ENCODE measurements around the gene MCM3.

MCM3 gene

DNA sequence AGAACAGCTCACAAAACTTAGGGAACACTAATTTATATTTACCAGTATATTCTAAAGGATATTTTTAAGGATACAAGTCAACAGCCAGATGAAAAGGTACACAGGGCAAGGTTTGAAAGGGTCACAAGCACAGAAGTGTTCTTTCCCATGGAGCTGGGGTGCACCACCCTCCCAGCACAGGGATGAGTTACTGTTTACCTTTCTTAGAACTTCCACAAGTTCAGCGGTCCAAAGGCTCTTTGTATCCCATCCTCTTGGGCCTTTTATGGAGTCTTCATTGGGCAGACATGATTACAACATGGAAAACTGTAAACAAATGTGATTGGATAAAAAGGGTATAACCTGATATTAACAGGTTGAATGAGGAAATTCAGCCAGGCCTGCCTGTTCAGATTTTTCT lies 39.1 kb downstream of the MCM3 start:
- DNase-seq, result no peak

- no peak for DNase-seq
Measured at GRCh38 chr6:52244400-52244799, 40.1 kb downstream of the MCM3 start, which contains the start of gene IL17F. TSS of gene IL17F (minus strand) at chr6:52244500. CDS start at chr6:52244429, 71 bp downstream.

- DNase-seq, result peak; percentile 92
Measured at GRCh38 chr6:52243282-52243893, 41.2 kb downstream of the MCM3 start.

DNA sequence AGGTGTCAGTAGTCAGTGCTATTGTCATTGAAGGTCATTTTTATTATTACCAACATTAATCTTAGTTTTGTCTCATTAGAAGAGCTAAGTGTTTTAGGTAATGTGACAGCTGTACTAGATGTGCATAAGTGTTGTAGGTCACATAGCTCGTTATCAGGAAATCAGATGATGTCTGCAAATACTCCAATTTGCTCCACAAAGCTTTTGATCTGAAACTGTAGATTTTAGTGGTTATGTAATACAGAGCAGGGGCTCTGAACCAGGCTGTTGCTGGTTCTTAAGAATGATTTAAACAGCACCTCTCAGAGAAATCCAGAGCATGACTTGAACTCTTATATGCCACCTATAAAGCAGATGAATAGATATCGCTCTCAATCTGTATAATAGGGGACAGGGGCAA lies 42.7 kb downstream of the MCM3 start:
- no peak for DNase-seq

GRCh38 chr6:52233975-52234823 lies 50.3 kb downstream of the MCM3 start:
- peak; percentile 85 for DNase-seq

DNA sequence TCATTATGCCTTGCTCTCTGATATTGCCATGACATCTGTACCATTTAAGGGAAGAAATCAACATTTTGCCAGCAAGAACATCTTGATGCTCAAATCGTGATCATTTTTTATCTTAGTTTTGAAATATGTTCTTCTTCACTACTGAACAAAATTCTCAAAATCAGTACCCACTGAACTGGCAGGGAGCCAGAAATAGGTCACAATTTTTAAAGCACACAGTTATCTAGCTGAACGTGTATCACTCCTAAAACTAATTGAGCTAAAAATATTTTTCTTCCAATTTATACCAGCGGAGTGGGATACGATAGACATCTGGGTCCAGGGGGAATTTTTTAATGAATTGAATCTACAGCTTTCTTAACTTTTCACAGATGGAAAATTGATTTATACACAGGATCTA lies 51.5 kb downstream of the MCM3 start:
- no peak for DNase-seq

DNA sequence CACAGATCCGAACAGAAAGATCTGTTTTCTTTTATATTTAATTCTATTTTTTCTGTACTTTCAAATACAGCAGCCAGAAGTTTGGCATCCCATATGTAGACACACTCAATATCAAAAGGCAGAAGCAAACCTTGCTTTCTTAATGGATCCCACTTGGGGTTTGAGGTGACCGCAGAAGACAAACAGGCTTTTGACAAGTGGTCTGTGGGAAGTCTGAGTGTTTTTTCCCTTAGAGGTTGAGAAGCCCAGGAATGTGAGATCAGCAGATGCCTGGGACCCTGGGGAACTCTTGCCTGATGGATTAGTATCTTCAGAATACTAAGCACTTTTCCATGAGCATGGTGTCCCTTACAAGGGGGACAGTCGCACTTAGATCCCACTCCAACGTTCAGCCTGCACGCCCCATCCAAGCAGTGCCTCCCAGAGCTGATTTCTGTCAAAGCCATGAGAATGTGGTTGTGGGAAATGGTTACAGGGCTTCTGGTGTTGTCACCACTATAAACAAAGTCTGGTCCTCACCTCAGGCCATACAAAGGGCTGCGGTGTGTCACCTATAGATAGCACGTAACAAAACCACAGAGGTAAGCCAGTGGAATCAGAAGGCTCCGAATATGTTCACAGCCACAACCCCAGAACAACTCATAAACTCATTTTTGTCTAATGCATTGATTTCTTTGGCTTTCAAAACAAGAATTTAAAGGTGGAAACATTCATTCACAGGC lies 53.0 kb downstream of the MCM3 start:
- no peak for DNase-seq

DNA sequence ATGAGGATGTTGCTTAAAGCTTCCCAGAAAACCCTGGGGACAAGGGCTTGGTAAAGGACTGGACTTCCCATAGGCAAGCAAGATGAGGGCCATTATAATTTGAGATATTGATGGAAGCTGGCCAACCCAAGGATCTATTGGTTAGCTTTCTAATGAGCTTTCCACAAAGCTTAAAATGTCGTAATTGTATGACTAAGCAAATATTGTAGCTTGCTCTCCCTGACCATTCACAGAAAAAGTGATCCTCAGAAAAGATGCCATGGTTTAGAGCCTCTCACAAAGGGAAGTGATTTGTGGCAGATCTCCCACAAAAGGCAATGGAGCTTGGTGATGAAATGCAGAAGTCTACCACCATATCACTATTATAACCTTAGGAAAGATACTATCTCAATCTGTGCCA lies 53.9 kb downstream of the MCM3 start:
- DNase-seq, result no peak

- DNase-seq, result no peak
Measured at GRCh38 chr6:52227495-52227894, 57.0 kb downstream of the MCM3 start.

DNA sequence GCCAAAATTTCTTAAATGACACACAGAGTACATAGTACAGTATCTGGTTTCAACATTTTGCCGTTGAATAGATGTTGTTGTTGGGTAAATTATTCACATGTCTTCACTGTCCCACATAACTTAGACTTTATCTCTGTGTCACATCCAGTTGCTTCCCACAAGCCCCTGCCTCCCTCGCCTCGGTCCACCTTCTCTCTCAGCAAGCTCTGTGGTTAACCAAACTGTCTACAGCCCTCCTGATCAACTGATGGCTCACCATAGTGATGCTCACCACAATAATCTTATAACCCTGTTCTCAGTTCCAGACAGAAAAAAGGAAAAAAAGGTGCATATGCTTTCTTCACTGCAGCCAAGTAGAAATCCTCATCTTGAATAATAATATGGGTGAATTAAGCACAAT lies 63.2 kb downstream of the MCM3 start:
- DNase-seq, result no peak

- no peak for DNase-seq
Measured at GRCh38 chr6:52217761-52218160, 66.8 kb downstream of the MCM3 start.

DNA sequence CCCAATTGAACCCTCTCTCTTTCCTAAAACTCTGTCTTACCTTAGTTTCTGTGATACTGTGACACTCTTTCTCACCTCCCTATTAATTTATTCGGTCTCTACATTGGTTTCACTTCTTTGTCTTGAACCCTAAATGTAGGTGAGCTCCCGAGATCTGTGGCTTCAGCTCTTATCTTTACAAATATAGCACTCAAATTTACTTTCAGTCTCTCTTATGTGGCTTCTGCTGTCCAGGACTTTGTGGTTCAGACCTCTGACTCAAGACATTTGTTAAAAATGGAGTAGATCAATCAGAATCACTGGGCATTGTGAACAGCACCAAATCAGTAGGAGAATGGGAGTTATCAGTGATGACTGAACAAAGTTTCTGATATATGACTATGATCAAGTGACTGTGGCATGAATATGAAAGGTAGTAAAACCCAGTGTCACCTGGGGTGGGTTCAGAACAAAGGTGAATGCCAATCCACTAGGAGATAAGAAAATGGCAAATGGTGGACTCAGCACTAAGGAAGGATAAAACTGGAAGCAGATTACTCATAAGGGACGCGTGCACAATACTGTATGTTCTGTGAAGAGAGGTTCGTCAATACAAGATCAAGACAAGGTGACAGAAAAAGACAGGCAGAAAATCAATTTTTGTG lies 67.5 kb downstream of the MCM3 start:
- no peak for DNase-seq

GRCh38 chr6:52215787-52216186 lies 68.8 kb downstream of the MCM3 start:
- no peak for DNase-seq
